RKO (cell line): Measurements from ENCODE around the gene IL16.
"Not testable (repeated sequence)": the region's sequence is repeated elsewhere in the genome, so short reads cannot be mapped to it uniquely, and the experiment has no call there.

Experiments used
- DNase-seq: peaks from one replicate; pipeline ENCODE4 v3.0.0-alpha.2; 2016; ENCODE audit warnings: low spot score

Gene IL16

GRCh38 chr15:81196576-81197254 lies at the start of gene IL16:
IL16 (plus strand) TSS chr15:81196879; CDS start chr15:81225400, 28,521 bp downstream.
- no peak for DNase-seq

- DNase-seq, result no peak
Measured at GRCh38 chr15:81151389-81151788, 45.3 kb upstream of the IL16 start.

- peak; percentile 25 for DNase-seq
Measured at GRCh38 chr15:81152339-81152738, 44.3 kb upstream of the IL16 start.

GRCh38 chr15:81152799-81153198 lies 43.9 kb upstream of the IL16 start:
- DNase-seq, result peak; percentile 13

GRCh38 chr15:81155375-81156218 lies 41.1 kb upstream of the IL16 start:
- peak; percentile 56 for DNase-seq

- DNase-seq, result no peak
Measured at GRCh38 chr15:81156324-81156723, 40.4 kb upstream of the IL16 start.

GRCh38 chr15:81157195-81157938 lies 39.3 kb upstream of the IL16 start:
- DNase-seq, result no peak

GRCh38 chr15:81157939-81158223 lies 38.8 kb upstream of the IL16 start:
- no peak for DNase-seq

- not testable (repeated sequence) for DNase-seq
Measured at GRCh38 chr15:81158561-81158960, 38.1 kb upstream of the IL16 start.

- no peak for DNase-seq
Measured at GRCh38 chr15:81160312-81161159, 36.1 kb upstream of the IL16 start.

- DNase-seq, result no peak
Measured at GRCh38 chr15:81161160-81161673, 35.5 kb upstream of the IL16 start.

- DNase-seq, result no peak
Measured at GRCh38 chr15:81161851-81162250, 34.8 kb upstream of the IL16 start.

GRCh38 chr15:81163961-81164800 lies 32.5 kb upstream of the IL16 start:
- DNase-seq, result no peak

GRCh38 chr15:81165535-81165934 lies 31.1 kb upstream of the IL16 start:
- no peak for DNase-seq

- no peak for DNase-seq
Measured at GRCh38 chr15:81166636-81167305, 29.9 kb upstream of the IL16 start.

GRCh38 chr15:81168131-81168526 lies 28.6 kb upstream of the IL16 start:
- DNase-seq, result no peak

GRCh38 chr15:81168644-81169043 lies 28.0 kb upstream of the IL16 start:
- DNase-seq, result no peak

GRCh38 chr15:81170511-81170910 lies 26.2 kb upstream of the IL16 start:
- DNase-seq, result no peak

GRCh38 chr15:81171286-81171685 lies 25.4 kb upstream of the IL16 start:
- DNase-seq, result no peak

GRCh38 chr15:81174125-81174791 lies 22.4 kb upstream of the IL16 start:
- no peak for DNase-seq
